HepG2 (cell line): Measurements from ENCODE around the gene BMPR2. TPM values are rescaled to one million over a fixed set of nuclear protein-coding genes. Genes with fewer than 3 reads are reported as not detected.

Experiments used
- CBX2 ChIP-seq, 2 experiments: fragments of 200-600 bp in 1 of 2; sonication (generic); formaldehyde crosslinking in 1 of 2; IDR thresholded peaks; 2 replicates each; pipeline versions ENCODE4 v1.7.0 to v1.8.1; 2018 to 2022; ENCODE audit warnings: low read depth in 2 of 2, low read length in 1 of 2, mild to moderate bottlenecking in 1 of 2, missing genetic modification reagents in 1 of 2
- CHCHD3 ChIP-seq: sonication (generic); formaldehyde crosslinking; IDR thresholded peaks from 2 replicates; pipeline ENCODE4 v1.8.0; 2022; ENCODE audit warnings: mild to moderate bottlenecking, missing genetic modification reagents, moderate library complexity
- CREM ChIP-seq, 2 experiments: sonication (generic) in 1 of 2; formaldehyde crosslinking in 1 of 2; IDR thresholded peaks; 2 replicates each; pipeline versions ENCODE4 v1.4.0 to v1.6.1; 2016 to 2020; ENCODE audit warnings: antibody characterized with exemption in 1 of 2, mild to moderate bottlenecking in 1 of 2, missing genetic modification reagents in 1 of 2
- ISX ChIP-seq: sonication (generic); formaldehyde crosslinking; conservative IDR thresholded peaks from 2 replicates; pipeline ENCODE4 v1.5.0; 2020; ENCODE audit warnings: missing genetic modification reagents
- JUNB ChIP-seq: sonication (generic); formaldehyde crosslinking; IDR thresholded peaks from 2 replicates; pipeline ENCODE4 v1.8.0; 2022; ENCODE audit warnings: missing genetic modification reagents, mild to moderate bottlenecking, borderline replicate concordance
- KDM4B ChIP-seq: sonication (generic); formaldehyde crosslinking; IDR thresholded peaks from 2 replicates; pipeline ENCODE4 v1.4.0; 2020; ENCODE audit warnings: missing genetic modification reagents
- KLF12 ChIP-seq: sonication (generic); formaldehyde crosslinking; IDR thresholded peaks from 2 replicates; pipeline ENCODE4 v1.4.0; 2020; ENCODE audit warnings: missing genetic modification reagents, borderline replicate concordance
- NFATC3 ChIP-seq: sonication (generic); formaldehyde crosslinking; IDR thresholded peaks from 2 replicates; pipeline ENCODE4 v1.5.1; 2020; ENCODE audit warnings: mild to moderate bottlenecking, missing genetic modification reagents
- NR2F6 ChIP-seq, 2 experiments: IDR thresholded peaks; 2 replicates each; pipeline ENCODE4 v1.6.1; 2016; ENCODE audit warnings: antibody characterized with exemption in 1 of 2, mild to moderate bottlenecking in 1 of 2
- REPIN1 ChIP-seq: sonication (generic); formaldehyde crosslinking; IDR thresholded peaks from 2 replicates; pipeline ENCODE4 v1.8.0; 2022; ENCODE audit warnings: missing genetic modification reagents, low read depth, mild to moderate bottlenecking, borderline replicate concordance
- ZMYM3 ChIP-seq: sonication (generic); formaldehyde crosslinking; IDR thresholded peaks from 2 replicates; pipeline ENCODE4 v1.5.1; 2020; ENCODE audit warnings: mild to moderate bottlenecking, missing genetic modification reagents
- ZNF12 ChIP-seq: sonication (generic); formaldehyde crosslinking; IDR thresholded peaks from 2 replicates; pipeline ENCODE4 v1.5.0; 2020; ENCODE audit warnings: missing genetic modification reagents
- ZNF207 ChIP-seq: fragments of 450-650 bp; IDR thresholded peaks from 2 replicates; pipeline ENCODE4 v1.6.1; 2016; ENCODE audit warnings: antibody characterized with exemption, borderline replicate concordance
- ZNF614 ChIP-seq: IDR thresholded peaks from 2 replicates; pipeline ENCODE4 v1.6.1; 2018; ENCODE audit warnings: missing biosample characterization, missing genetic modification reagents, inconsistent platforms, borderline replicate concordance
- polyA plus RNA-seq, 8 experiments: library from polyadenylated mRNA; depleted of rRNA in 3 of 8; stranded (reverse) in 7 of 8; unstranded in 1 of 8; fragments of >200 nt; fragmentation: Illumina TruSeq in 4 of 8; extraction: Trizol in 4 of 8; gene quantifications; 2 replicates each; pipeline versions ENCODE4 v1.2.1 to v1.2.3, GENCODE V29; 2011 to 2016; ENCODE audit warnings: low read depth in 4 of 8, missing spikeins in 1 of 8, mixed read lengths in 1 of 8; ENCODE audit not compliant: insufficient read depth in 1 of 8
- total RNA-seq, 5 experiments: library from RNA; depleted of rRNA; stranded (reverse); fragments of >200 nt; fragmentation: Illumina TruSeq; extraction: Trizol; gene quantifications; 2 replicates each; pipeline ENCODE4 v1.2.3, GENCODE V29; 2016; ENCODE audit warnings: low read depth in 1 of 5
- TF ChIP-seq, protein P1 (sequence below): sonication (generic); formaldehyde crosslinking; IDR thresholded peaks from 2 replicates; pipeline ENCODE4 v1.9.0; 2021; ENCODE audit warnings: missing genetic modification reagents, borderline replicate concordance
- TF ChIP-seq, protein P2 (sequence below): sonication (generic); formaldehyde crosslinking; IDR thresholded peaks from 2 replicates; pipeline ENCODE4 v1.5.0; 2020; ENCODE audit warnings: missing genetic modification reagents
- TF ChIP-seq, protein P3 (sequence below): sonication (generic); formaldehyde crosslinking; IDR thresholded peaks from 2 replicates; pipeline ENCODE4 v1.4.0; 2020; ENCODE audit warnings: missing genetic modification reagents, borderline replicate concordance
- TF ChIP-seq, protein P4 (sequence below): sonication (generic); formaldehyde crosslinking; IDR thresholded peaks from 2 replicates; pipeline ENCODE4 v1.4.0; 2020; ENCODE audit warnings: missing genetic modification reagents

BMPR2 gene
- total and polyA plus RNA-seq, 2 of the 13 experiments (the other 11 are each of a cell fraction or from before 2014, with no cell fraction given), result 5.5 to 10.3 TPM

DNA sequence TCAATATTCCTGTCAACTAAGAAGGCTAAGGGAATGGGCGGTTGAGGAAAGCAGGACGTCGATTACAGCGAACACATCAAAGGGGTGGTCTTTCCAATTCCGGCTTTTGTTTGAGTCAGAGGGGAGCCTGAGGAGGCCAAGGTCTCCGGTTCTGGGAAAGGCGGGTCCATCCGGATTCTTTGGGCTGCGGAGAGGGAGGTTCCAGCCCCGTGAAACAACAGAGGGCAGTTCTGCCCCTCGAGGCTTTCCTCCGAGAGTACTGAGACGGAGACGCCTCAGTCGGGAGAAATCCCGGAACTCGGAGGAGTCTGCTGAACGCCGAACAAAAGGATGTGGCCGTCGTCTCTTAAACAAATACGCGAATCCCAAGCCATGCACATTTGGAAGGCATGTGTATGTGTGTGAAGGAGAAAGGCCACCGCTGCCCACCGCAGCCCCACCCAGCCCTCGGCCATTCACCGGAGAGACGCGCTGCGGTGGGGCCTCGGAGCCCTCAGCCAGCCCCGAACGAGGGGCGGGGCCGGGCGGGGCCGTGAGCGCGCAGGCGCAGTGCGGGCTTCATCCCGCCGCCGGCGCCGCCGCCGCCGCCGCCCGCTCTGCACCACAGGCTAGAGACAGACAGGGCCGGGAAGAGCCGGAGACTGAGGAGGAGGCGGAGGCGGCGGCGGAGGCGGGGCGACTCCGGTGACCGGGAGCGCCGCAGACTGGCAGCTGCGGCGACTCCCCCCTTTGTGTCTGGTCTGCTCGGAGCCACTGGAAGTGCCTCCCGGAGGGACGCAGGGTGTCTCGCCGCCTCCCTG is at the start of gene BMPR2 (continued):
- TF ChIP-seq, protein P1, sequence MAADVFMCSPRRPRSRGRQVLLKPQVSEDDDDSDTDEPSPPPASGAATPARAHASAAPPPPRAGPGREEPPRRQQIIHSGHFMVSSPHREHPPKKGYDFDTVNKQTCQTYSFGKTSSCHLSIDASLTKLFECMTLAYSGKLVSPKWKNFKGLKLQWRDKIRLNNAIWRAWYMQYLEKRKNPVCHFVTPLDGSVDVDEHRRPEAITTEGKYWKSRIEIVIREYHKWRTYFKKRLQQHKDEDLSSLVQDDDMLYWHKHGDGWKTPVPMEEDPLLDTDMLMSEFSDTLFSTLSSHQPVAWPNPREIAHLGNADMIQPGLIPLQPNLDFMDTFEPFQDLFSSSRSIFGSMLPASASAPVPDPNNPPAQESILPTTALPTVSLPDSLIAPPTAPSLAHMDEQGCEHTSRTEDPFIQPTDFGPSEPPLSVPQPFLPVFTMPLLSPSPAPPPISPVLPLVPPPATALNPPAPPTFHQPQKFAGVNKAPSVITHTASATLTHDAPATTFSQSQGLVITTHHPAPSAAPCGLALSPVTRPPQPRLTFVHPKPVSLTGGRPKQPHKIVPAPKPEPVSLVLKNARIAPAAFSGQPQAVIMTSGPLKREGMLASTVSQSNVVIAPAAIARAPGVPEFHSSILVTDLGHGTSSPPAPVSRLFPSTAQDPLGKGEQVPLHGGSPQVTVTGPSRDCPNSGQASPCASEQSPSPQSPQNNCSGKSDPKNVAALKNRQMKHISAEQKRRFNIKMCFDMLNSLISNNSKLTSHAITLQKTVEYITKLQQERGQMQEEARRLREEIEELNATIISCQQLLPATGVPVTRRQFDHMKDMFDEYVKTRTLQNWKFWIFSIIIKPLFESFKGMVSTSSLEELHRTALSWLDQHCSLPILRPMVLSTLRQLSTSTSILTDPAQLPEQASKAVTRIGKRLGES (CRISPR knock-in tag), result no peak
- TF ChIP-seq NFATC3 (CRISPR knock-in tag) (no peak; the same call in 1 of the 2 replicates), CBX2 (IDR thresholded peaks at IDR 0.05; ENCODE audit: low read depth, low read length) (no peak), CBX2 (CRISPR knock-in tag; IDR thresholded peaks at IDR 0.05; ENCODE audit: low read depth) (peak; percentile 69; the same call in 1 of the 2 replicates), ZMYM3 (peak; percentile 48), NR2F6 (IDR thresholded peaks at IDR 0.05) (peak; percentile 9; the same call in 1 of the 2 replicates), NR2F6 (CRISPR knock-in tag; IDR thresholded peaks at IDR 0.05) (0 out of 2 replicates have a peak, but pooled peaks have one; percentile 13), ZNF614 (CRISPR knock-in tag) (0 out of 2 replicates have a peak, but pooled peaks have one; percentile 75), KLF12 (CRISPR knock-in tag) (peak; percentile 88; the same call in 1 of the 2 replicates), ISX (no peak), JUNB (CRISPR knock-in tag) (no peak), ZNF207 (no peak), KDM4B (0 out of 2 replicates have a peak, but pooled peaks have one; percentile 48), ZNF12 (CRISPR knock-in tag) (peak; percentile 28; the same call in 1 of the 2 replicates), CHCHD3 (peak; percentile 54; the same call in 1 of the 2 replicates), CREM (IDR thresholded peaks at IDR 0.05) (no peak), CREM (CRISPR knock-in tag; IDR thresholded peaks at IDR 0.05) (no peak), REPIN1 (CRISPR knock-in tag) (peak; percentile 78; the same call in 1 of the 2 replicates)
- TF ChIP-seq, protein P2, sequence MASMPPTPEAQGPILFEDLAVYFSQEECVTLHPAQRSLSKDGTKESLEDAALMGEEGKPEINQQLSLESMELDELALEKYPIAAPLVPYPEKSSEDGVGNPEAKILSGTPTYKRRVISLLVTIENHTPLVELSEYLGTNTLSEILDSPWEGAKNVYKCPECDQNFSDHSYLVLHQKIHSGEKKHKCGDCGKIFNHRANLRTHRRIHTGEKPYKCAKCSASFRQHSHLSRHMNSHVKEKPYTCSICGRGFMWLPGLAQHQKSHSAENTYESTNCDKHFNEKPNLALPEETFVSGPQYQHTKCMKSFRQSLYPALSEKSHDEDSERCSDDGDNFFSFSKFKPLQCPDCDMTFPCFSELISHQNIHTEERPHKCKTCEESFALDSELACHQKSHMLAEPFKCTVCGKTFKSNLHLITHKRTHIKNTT, result no peak
- TF ChIP-seq, protein P3, sequence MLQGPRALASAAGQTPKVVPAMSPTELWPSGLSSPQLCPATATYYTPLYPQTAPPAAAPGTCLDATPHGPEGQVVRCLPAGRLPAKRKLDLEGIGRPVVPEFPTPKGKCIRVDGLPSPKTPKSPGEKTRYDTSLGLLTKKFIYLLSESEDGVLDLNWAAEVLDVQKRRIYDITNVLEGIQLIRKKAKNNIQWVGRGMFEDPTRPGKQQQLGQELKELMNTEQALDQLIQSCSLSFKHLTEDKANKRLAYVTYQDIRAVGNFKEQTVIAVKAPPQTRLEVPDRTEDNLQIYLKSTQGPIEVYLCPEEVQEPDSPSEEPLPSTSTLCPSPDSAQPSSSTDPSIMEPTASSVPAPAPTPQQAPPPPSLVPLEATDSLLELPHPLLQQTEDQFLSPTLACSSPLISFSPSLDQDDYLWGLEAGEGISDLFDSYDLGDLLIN (CRISPR knock-in tag), result peak; percentile 81; the same call in 1 of the 2 replicates
- TF ChIP-seq, protein P4, sequence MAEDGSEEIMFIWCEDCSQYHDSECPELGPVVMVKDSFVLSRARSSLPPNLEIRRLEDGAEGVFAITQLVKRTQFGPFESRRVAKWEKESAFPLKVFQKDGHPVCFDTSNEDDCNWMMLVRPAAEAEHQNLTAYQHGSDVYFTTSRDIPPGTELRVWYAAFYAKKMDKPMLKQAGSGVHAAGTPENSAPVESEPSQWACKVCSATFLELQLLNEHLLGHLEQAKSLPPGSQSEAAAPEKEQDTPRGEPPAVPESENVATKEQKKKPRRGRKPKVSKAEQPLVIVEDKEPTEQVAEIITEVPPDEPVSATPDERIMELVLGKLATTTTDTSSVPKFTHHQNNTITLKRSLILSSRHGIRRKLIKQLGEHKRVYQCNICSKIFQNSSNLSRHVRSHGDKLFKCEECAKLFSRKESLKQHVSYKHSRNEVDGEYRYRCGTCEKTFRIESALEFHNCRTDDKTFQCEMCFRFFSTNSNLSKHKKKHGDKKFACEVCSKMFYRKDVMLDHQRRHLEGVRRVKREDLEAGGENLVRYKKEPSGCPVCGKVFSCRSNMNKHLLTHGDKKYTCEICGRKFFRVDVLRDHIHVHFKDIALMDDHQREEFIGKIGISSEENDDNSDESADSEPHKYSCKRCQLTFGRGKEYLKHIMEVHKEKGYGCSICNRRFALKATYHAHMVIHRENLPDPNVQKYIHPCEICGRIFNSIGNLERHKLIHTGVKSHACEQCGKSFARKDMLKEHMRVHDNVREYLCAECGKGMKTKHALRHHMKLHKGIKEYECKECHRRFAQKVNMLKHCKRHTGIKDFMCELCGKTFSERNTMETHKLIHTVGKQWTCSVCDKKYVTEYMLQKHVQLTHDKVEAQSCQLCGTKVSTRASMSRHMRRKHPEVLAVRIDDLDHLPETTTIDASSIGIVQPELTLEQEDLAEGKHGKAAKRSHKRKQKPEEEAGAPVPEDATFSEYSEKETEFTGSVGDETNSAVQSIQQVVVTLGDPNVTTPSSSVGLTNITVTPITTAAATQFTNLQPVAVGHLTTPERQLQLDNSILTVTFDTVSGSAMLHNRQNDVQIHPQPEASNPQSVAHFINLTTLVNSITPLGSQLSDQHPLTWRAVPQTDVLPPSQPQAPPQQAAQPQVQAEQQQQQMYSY (CRISPR knock-in tag), result no peak; the same call in 1 of the 2 replicates
